OCI-LY7 (cell line): ENCODE results near the gene RGS7BP.

Source experiments
- CTCF ChIP-seq: fragments of 200-600 bp; sonication (generic); conservative IDR thresholded peaks from 2 replicates; pipeline ENCODE4 v1.5.1; 2014; ENCODE audit warnings: mild to moderate bottlenecking, antibody characterized with exemption, low read length, moderate library complexity, mixed read lengths
- EZH2phosphoT487 ChIP-seq: fragments of 200-600 bp; sonication (generic); IDR thresholded peaks from 2 replicates; pipeline ENCODE4 v1.6.1; 2018; ENCODE audit warnings: low read depth, borderline replicate concordance, mild to moderate bottlenecking, mixed run types, antibody characterized with exemption, low read length, moderate library complexity, mixed read lengths

GRCh38 chr5:64585646-64586045 lies 79.8 kb downstream of the RGS7BP start:
- TF ChIP-seq CTCF (no peak), EZH2phosphoT487 (no peak)
